KMS-11 (cell line): Measurements from ENCODE around the gene LBR.

Experiments
- H2AFZ ChIP-seq: fragments of 200-600 bp; sonication (generic); 2 replicates; pipeline ENCODE4 v1.6.1; 2016; ENCODE audit warnings: antibody characterized with exemption, mixed run types, low read depth
- H3K27ac ChIP-seq: fragments of 200-600 bp; sonication (generic); 2 replicates; pipeline ENCODE4 v1.6.1; 2016; ENCODE audit warnings: mild to moderate bottlenecking, mixed run types
- H3K27me3 ChIP-seq: fragments of 200-600 bp; sonication (generic); 2 replicates; pipeline ENCODE4 v1.6.1; 2017; ENCODE audit warnings: mild to moderate bottlenecking, low read depth, mixed run types, moderate library complexity; ENCODE audit not compliant: insufficient read depth
- H3K36me3 ChIP-seq: fragments of 200-600 bp; sonication (generic); 2 replicates; pipeline ENCODE4 v1.6.1; 2017; ENCODE audit warnings: mild to moderate bottlenecking, mixed run types; ENCODE audit not compliant: insufficient read depth
- H3K4me1 ChIP-seq: fragments of 200-600 bp; sonication (generic); 2 replicates; pipeline ENCODE4 v1.6.1; 2016; ENCODE audit warnings: mild to moderate bottlenecking, low read depth, mixed run types; ENCODE audit not compliant: poor library complexity, severe bottlenecking
- H3K4me2 ChIP-seq: fragments of 200-600 bp; sonication (generic); 2 replicates; pipeline ENCODE4 v1.7.0; 2016; ENCODE audit warnings: mild to moderate bottlenecking, mixed run types
- H3K4me3 ChIP-seq: fragments of 200-600 bp; sonication (generic); IDR thresholded peaks from 2 replicates; pipeline ENCODE4 v1.6.1; 2017; ENCODE audit warnings: low read depth, low read length, mixed read lengths; ENCODE audit not compliant: insufficient read depth
- H3K79me2 ChIP-seq: fragments of 200-600 bp; sonication (generic); 2 replicates; pipeline ENCODE4 v1.6.1; 2016; ENCODE audit warnings: low read depth, mixed run types; ENCODE audit not compliant: insufficient read depth
- H3K9ac ChIP-seq: fragments of 200-600 bp; sonication (generic); 2 replicates; pipeline ENCODE4 v1.6.1; 2016; ENCODE audit warnings: mild to moderate bottlenecking, mixed run types
- H4K20me1 ChIP-seq: fragments of 200-600 bp; sonication (generic); 2 replicates; pipeline ENCODE4 v1.6.1; 2016; ENCODE audit warnings: mild to moderate bottlenecking, mixed run types; ENCODE audit not compliant: insufficient read depth
- CTCF ChIP-seq: fragments of 200-600 bp; sonication (generic); conservative IDR thresholded peaks from 2 replicates; pipeline ENCODE4 v1.6.1; 2017; ENCODE audit warnings: low read depth, mild to moderate bottlenecking, antibody characterized with exemption, low read length, moderate library complexity, mixed read lengths

Gene LBR

GRCh38 chr1:225435076-225435475 lies 7.2 kb upstream of the LBR start:
- Histone ChIP-seq H3K79me2 (no peaks in the 10 kb centered on the region), H3K4me2 (no peak overlapping the region), H3K4me1 (peaks cover under 1% of the 10 kb centered on the region), H2AFZ (no peak overlapping the region), H3K27me3 (no peaks in the 10 kb centered on the region), H3K36me3 (no peaks in the 10 kb centered on the region), H4K20me1 (no peaks in the 10 kb centered on the region), H3K4me3 (no peak overlapping the region), H3K9ac (no peak overlapping the region), H3K27ac (no peak overlapping the region)
- TF ChIP-seq CTCF = no peak

GRCh38 chr1:225434046-225434445 lies 6.2 kb upstream of the LBR start:
- peaks cover 11% of the 10 kb centered on the region for H3K4me1 ChIP-seq
- no peak overlapping the region for H3K9ac ChIP-seq
- H3K27me3 ChIP-seq = no peaks in the 10 kb centered on the region
- no peak for TF ChIP-seq CTCF
- no peaks in the 10 kb centered on the region for H3K79me2 ChIP-seq
- no peak overlapping the region for H3K27ac ChIP-seq
- no peak overlapping the region for H2AFZ ChIP-seq
- no peak overlapping the region for H3K4me3 ChIP-seq
- no peaks in the 10 kb centered on the region for H4K20me1 ChIP-seq
- no peaks in the 10 kb centered on the region for H3K36me3 ChIP-seq
- no peak overlapping the region for H3K4me2 ChIP-seq

- Histone ChIP-seq H3K36me3 (no peaks in the 10 kb centered on the region), H3K27ac (no peak overlapping the region), H2AFZ (no peak overlapping the region), H3K9ac (no peak overlapping the region), H3K4me2 (no peak overlapping the region), H3K4me1 (peaks cover 11% of the 10 kb centered on the region), H3K4me3 (no peak overlapping the region), H3K79me2 (peaks cover 15% of the 10 kb centered on the region), H4K20me1 (no peaks in the 10 kb centered on the region), H3K27me3 (no peaks in the 10 kb centered on the region)
- no peak for TF ChIP-seq CTCF
Observed at GRCh38 chr1:225431081-225431863, 3.4 kb upstream of the LBR start.

- H3K4me3 ChIP-seq = no peak overlapping the region
- H2AFZ ChIP-seq = no peak overlapping the region
- no peaks in the 10 kb centered on the region for H3K36me3 ChIP-seq
- peaks cover 25% of the 10 kb centered on the region for H3K79me2 ChIP-seq
- no peak overlapping the region for H3K9ac ChIP-seq
- no peaks in the 10 kb centered on the region for H3K27me3 ChIP-seq
- peaks cover 9% of the 10 kb centered on the region for H4K20me1 ChIP-seq
- peaks cover 20% of the 10 kb centered on the region for H3K4me1 ChIP-seq
- no peak overlapping the region for H3K27ac ChIP-seq
- TF ChIP-seq CTCF = no peak
- H3K4me2 ChIP-seq = no peak overlapping the region
Observed at GRCh38 chr1:225430301-225430700, 2.5 kb upstream of the LBR start.
